Mesendoderm (in vitro differentiated cells): Measurements from ENCODE around the gene TRPM2.

ENCODE experiments used
- DNase-seq: peaks from one replicate; pipeline ENCODE4 v3.0.0; 2013
- H2AK5ac ChIP-seq: 2 replicates; pipeline ENCODE4 v1.6.1; 2013; ENCODE audit warnings: low read length, inconsistent platforms
- H2BK120ac ChIP-seq: 2 replicates; pipeline ENCODE4 v1.6.1; 2013; ENCODE audit warnings: low read depth, mild to moderate bottlenecking, low read length, moderate library complexity, mixed read lengths
- H2BK15ac ChIP-seq: replicated peaks from 2 replicates; pipeline ENCODE4 v1.6.1; 2013; ENCODE audit warnings: low read depth, mild to moderate bottlenecking, moderate library complexity
- H2BK5ac ChIP-seq: 2 replicates; pipeline ENCODE4 v1.6.1; 2013; ENCODE audit warnings: low read length, inconsistent platforms
- H3K18ac ChIP-seq: 2 replicates; pipeline ENCODE4 v1.6.1; 2013; ENCODE audit warnings: mild to moderate bottlenecking, low read length, mixed read lengths
- H3K23ac ChIP-seq: one replicate; pipeline ENCODE4 v1.6.1; 2013; ENCODE audit warnings: low read length
- H3K27ac ChIP-seq: 2 replicates; pipeline ENCODE4 v1.5.1; 2013; ENCODE audit warnings: low read depth, mild to moderate bottlenecking, inconsistent platforms, low read length, moderate library complexity
- H3K27me3 ChIP-seq: 2 replicates; pipeline ENCODE4 v1.6.1; 2013; ENCODE audit warnings: low read length, control low read depth, mild to moderate bottlenecking, inconsistent platforms; ENCODE audit not compliant: insufficient read depth, poor library complexity
- H3K36me3 ChIP-seq: 2 replicates; pipeline ENCODE4 v1.6.1; 2013; ENCODE audit warnings: low read length, inconsistent platforms; ENCODE audit not compliant: control insufficient read depth, insufficient read depth
- H3K4ac ChIP-seq: one replicate; pipeline ENCODE4 v1.6.1; 2013; ENCODE audit warnings: low read depth, mild to moderate bottlenecking, low read length, moderate library complexity
- H3K4me1 ChIP-seq: 2 replicates; pipeline ENCODE4 v1.6.1; 2013; ENCODE audit warnings: low read depth, low read length, inconsistent platforms; ENCODE audit not compliant: control insufficient read depth
- H3K4me2 ChIP-seq: 2 replicates; pipeline ENCODE4 v1.6.1; 2013; ENCODE audit warnings: low read length
- H3K4me3 ChIP-seq: 2 replicates; pipeline ENCODE4 v1.5.1; 2013; ENCODE audit warnings: mild to moderate bottlenecking, low read length
- H3K56ac ChIP-seq: one replicate; pipeline ENCODE4 v1.6.1; 2013; ENCODE audit warnings: low read length
- H3K79me1 ChIP-seq: 2 replicates; pipeline ENCODE4 v1.6.1; 2013; ENCODE audit warnings: low read length, inconsistent platforms
- H3K79me2 ChIP-seq: 2 replicates; pipeline ENCODE4 v1.6.1; 2013; ENCODE audit warnings: mild to moderate bottlenecking, low read length; ENCODE audit not compliant: control insufficient read depth, insufficient read depth
- H3K9ac ChIP-seq: 2 replicates; pipeline ENCODE4 v1.6.1; 2013; ENCODE audit warnings: low read length, inconsistent platforms
- H4K5ac ChIP-seq: one replicate; pipeline ENCODE4 v1.6.1; 2013; ENCODE audit warnings: low read length
- H4K8ac ChIP-seq: one replicate; pipeline ENCODE4 v1.6.1; 2013; ENCODE audit warnings: low read depth, mild to moderate bottlenecking, control low read depth, low read length, moderate library complexity
- WGBS: extraction: QIAGEN DNeasy Blood & Tissue Kit; methylation state at CpG from one replicate; pipeline ENCODE4 v1.1.7; 2013; ENCODE audit warnings: low lambda C conversion rate, missing lambda C conversion rate; ENCODE audit not compliant: insufficient coverage; ENCODE audit errors: extremely low coverage; 5-methylcytosine and 5-hydroxymethylcytosine counted together

Gene TRPM2

DNA sequence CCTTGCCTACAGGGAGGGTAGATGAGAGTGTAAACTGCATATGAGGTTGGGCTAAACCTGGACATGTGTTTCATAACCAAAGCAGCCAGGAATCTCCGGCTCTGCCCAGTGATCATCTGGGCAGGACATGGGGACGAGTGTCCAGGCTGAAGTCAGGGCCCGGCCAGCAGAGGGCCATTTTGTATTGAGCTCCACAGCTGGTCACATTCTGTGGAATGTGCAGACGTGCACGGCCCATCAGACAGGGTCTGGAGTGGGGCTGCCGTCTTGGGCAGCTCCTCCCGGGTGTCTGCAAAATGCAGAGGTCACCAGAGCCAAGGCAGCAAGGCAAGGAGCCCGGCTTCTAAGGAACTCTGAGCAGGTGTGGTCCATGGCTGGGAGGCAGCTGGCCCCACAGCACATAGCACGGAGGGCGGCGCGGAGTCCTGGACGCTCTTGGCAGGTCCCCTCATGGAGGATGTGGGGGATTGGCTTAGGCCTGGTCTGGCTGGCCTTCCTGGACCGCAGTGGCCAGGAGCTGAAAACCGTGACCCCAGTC lies 108.1 kb downstream of the TRPM2 start:
- no peaks in the 10 kb centered on the region for H3K27me3 ChIP-seq
- H3K79me2 ChIP-seq = no peaks in the 10 kb centered on the region
- no peaks in the 10 kb centered on the region for H3K4me1 ChIP-seq

DNA sequence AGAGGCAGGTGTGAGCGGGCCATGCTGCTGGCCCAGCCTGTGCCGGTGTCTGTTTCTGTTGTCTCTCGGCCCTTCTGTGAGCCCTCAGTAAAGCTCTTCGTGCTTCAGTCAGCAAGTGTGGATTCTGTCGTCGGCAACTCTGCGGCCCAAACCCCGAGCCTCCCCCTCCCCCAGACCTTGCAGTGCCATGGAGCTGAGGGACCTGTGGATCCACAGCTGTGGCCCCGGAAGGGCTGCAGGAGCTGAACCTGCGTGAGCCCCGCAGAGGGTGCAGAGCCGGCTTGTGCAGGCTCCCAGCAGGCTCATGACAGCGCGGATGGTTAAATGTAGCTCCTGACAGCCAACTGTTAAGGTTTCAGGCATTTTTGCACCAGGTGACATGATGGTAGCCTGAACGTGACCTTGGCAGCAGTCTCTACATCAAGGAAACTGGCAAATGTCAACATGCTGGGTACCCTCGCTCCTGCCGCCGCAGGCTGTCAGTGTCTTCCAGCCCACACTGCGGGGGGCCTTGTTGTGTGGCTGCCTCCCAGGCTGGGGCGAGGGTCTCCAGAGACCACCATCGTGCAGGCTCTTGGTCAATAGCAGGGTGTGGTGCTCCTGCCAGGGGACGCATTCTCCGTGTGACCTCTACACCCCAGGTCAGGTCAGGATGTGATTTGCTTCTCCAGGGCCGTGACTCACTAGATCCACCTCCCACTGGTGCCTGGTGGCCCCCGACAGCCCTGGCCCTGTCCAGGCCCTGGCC lies 108.8 kb downstream of the TRPM2 start:
- Histone ChIP-seq H4K5ac (no peak overlapping the region), H3K79me2 (no peaks in the 10 kb centered on the region), H3K4me2 (no peak overlapping the region), H3K79me1 (peaks cover 2% of the 10 kb centered on the region), H4K8ac (no peak overlapping the region), H3K18ac (no peak overlapping the region), H3K4me3 (no peak overlapping the region), H3K27ac (no peak overlapping the region), H3K4ac (no peak overlapping the region), H3K23ac (no peak overlapping the region), H3K9ac (no peak overlapping the region), H3K27me3 (no peaks in the 10 kb centered on the region), H2BK5ac (no peak overlapping the region), H3K4me1 (no peaks in the 10 kb centered on the region), H3K56ac (no peak overlapping the region), H3K36me3 (no peaks in the 10 kb centered on the region), H2AK5ac (no peak overlapping the region), H2BK120ac (no peak overlapping the region), H2BK15ac (no peak overlapping the region)
- no CpG with 5 or more reads among the region's 25 CpGs for WGBS
- DNase-seq = no peak

More for the DNA sequence above, 108.1 kb downstream of the TRPM2 start:
- Histone ChIP-seq H3K4me3 (no peak overlapping the region), H2BK15ac (no peak overlapping the region), H3K56ac (no peak overlapping the region), H3K79me1 (peaks cover 2% of the 10 kb centered on the region), H3K4me2 (no peak overlapping the region), H4K8ac (no peak overlapping the region), H2AK5ac (no peak overlapping the region), H2BK5ac (no peak overlapping the region), H3K27ac (no peak overlapping the region), H3K36me3 (no peaks in the 10 kb centered on the region), H3K9ac (no peak overlapping the region), H2BK120ac (no peak overlapping the region), H3K23ac (no peak overlapping the region), H4K5ac (no peak overlapping the region), H3K18ac (no peak overlapping the region), H3K4ac (no peak overlapping the region)
- DNase-seq = no peak
- WGBS = no CpG with 5 or more reads among the region's 15 CpGs

DNA sequence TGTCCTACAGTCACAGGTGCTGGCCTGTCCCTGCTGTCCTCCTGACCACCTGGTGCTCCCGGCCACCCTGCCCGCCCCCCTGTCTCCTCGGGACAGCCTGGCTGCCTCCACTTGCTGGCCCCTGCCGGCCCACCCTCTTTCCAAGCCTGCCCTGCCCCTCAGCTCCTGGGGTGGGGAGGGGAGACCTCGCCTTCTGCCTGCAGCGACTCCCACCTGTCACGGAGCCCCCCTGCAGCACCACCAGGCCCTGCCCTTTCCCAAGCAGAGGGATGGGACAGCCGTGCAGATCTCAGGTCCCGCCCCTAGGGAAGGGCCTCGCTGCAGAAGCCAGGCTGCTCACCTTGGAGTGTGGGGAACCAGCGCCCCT lies 109.4 kb downstream of the TRPM2 start:
- Histone ChIP-seq H3K23ac (no peak overlapping the region), H3K4me2 (no peak overlapping the region), H3K56ac (no peak overlapping the region), H3K27me3 (no peaks in the 10 kb centered on the region), H3K4me1 (no peaks in the 10 kb centered on the region), H3K4ac (no peak overlapping the region), H3K4me3 (no peak overlapping the region), H3K79me1 (peaks cover 2% of the 10 kb centered on the region), H4K5ac (no peak overlapping the region), H3K27ac (no peak overlapping the region), H3K18ac (no peak overlapping the region), H2BK15ac (no peak overlapping the region), H3K9ac (no peak overlapping the region), H3K36me3 (no peaks in the 10 kb centered on the region), H4K8ac (no peak overlapping the region), H2BK120ac (no peak overlapping the region), H3K79me2 (no peaks in the 10 kb centered on the region), H2AK5ac (no peak overlapping the region), H2BK5ac (no peak overlapping the region)
- no CpG with 5 or more reads among the region's 11 CpGs for WGBS
- no peak for DNase-seq

DNA sequence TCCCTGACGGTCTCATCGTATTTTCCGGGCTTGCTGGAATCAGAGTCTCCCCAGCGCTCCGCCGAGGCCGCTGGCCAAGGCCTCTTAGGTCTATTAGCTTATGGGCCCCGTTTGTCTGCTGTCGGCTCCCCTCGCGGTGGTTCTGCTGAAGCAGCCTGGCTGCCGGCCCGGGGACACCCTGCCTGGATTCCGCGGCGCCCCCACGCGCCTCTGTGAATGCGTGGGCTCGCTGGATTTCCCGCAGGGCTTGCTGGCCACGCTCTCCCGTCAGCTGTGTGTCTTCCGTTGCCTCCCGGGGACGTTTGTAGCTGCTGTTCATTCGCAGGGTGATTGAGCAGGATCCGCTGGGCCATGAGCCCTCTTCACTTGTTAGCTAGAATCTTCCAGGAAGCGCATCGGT lies 110.3 kb downstream of the TRPM2 start:
- Histone ChIP-seq H3K4me2 (no peak overlapping the region), H4K5ac (no peak overlapping the region), H2BK15ac (no peak overlapping the region), H4K8ac (no peak overlapping the region), H3K4me1 (no peaks in the 10 kb centered on the region), H2BK5ac (no peak overlapping the region), H3K23ac (peak overlapping the region; percentile 11), H3K18ac (no peak overlapping the region), H3K79me2 (no peaks in the 10 kb centered on the region), H2AK5ac (no peak overlapping the region), H3K56ac (no peak overlapping the region), H3K36me3 (no peaks in the 10 kb centered on the region), H3K79me1 (peaks cover 1% of the 10 kb centered on the region), H3K9ac (no peak overlapping the region), H3K27ac (no peak overlapping the region), H3K4me3 (no peak overlapping the region), H2BK120ac (no peak overlapping the region), H3K27me3 (no peaks in the 10 kb centered on the region), H3K4ac (no peak overlapping the region)
- no peak for DNase-seq
- WGBS = no CpG with 5 or more reads among the region's 30 CpGs

DNA sequence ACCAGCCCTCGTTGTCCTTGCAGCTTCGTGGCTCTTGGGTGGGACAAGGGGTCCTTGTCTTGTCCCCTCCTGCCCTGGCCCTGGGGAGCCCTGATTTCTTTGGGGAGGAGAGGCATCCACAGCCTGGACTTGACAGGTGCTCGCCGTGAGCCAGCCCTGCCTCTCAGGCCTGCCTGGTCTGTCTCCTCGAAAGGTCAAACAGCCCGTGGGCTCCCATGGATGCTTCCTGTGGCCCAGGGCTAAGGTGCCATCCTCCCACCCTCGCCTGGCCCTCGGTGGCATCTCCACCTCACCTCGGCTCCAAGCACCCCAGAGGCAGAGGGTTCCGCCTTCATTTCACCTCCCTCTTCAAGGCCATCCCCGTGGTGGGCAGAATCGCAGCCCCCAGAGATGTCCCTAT lies 110.9 kb downstream of the TRPM2 start:
- no peak overlapping the region for H3K56ac ChIP-seq
- no peak overlapping the region for H4K8ac ChIP-seq
- H3K79me1 ChIP-seq = no peaks in the 10 kb centered on the region
- H3K4me1 ChIP-seq = no peaks in the 10 kb centered on the region
- H3K9ac ChIP-seq = no peak overlapping the region
- no peak overlapping the region for H2BK15ac ChIP-seq
- no peaks in the 10 kb centered on the region for H3K36me3 ChIP-seq
- H2BK120ac ChIP-seq = no peak overlapping the region
- no peak overlapping the region for H3K4me2 ChIP-seq
- no peak overlapping the region for H2BK5ac ChIP-seq
- no peak overlapping the region for H2AK5ac ChIP-seq
- no peaks in the 10 kb centered on the region for H3K27me3 ChIP-seq
- DNase-seq = no peak
- no peak overlapping the region for H3K27ac ChIP-seq
- no peak overlapping the region for H3K4ac ChIP-seq
- H3K79me2 ChIP-seq = no peaks in the 10 kb centered on the region
- H3K23ac ChIP-seq = peak overlapping the region; percentile 11
- no peak overlapping the region for H3K4me3 ChIP-seq
- no peak overlapping the region for H4K5ac ChIP-seq
- H3K18ac ChIP-seq = no peak overlapping the region
- WGBS = no CpG with 5 or more reads among the region's 12 CpGs
